Measurements from ENCODE around the gene PPP1R7. TPM values are rescaled to one million over a fixed set of nuclear protein-coding genes. Genes with fewer than 3 reads are reported as not detected.

The PPP1R7 gene
- total RNA-seq, 1 donor from 2014 or later: 55.5 TPM

GRCh38 chr2:241189093-241189855 lies 39.0 kb downstream of the PPP1R7 start:
- no peaks in the 10 kb centered on the region for H3K36me3 Mint-ChIP-seq (ENCODE audit: unreplicated experiment)
- TF ChIP-seq, protein P1, sequence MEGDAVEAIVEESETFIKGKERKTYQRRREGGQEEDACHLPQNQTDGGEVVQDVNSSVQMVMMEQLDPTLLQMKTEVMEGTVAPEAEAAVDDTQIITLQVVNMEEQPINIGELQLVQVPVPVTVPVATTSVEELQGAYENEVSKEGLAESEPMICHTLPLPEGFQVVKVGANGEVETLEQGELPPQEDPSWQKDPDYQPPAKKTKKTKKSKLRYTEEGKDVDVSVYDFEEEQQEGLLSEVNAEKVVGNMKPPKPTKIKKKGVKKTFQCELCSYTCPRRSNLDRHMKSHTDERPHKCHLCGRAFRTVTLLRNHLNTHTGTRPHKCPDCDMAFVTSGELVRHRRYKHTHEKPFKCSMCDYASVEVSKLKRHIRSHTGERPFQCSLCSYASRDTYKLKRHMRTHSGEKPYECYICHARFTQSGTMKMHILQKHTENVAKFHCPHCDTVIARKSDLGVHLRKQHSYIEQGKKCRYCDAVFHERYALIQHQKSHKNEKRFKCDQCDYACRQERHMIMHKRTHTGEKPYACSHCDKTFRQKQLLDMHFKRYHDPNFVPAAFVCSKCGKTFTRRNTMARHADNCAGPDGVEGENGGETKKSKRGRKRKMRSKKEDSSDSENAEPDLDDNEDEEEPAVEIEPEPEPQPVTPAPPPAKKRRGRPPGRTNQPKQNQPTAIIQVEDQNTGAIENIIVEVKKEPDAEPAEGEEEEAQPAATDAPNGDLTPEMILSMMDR (IDR thresholded peaks at IDR 0.05): no peak
- H3K9me3 Mint-ChIP-seq (ENCODE audit: unreplicated experiment): no peaks in the 10 kb centered on the region
- DNase-seq (ENCODE audit: extremely low spot score, unreplicated experiment): no peak
- no peak overlapping the region for H3K4me3 Mint-ChIP-seq (ENCODE audit: unreplicated experiment)
- H3K27ac Mint-ChIP-seq (ENCODE audit: unreplicated experiment): no peak overlapping the region
- peaks cover 1% of the 10 kb centered on the region for H3K4me1 Mint-ChIP-seq (ENCODE audit: unreplicated experiment)
- no peaks in the 10 kb centered on the region for H3K27me3 Mint-ChIP-seq (ENCODE audit: unreplicated experiment)

DNA sequence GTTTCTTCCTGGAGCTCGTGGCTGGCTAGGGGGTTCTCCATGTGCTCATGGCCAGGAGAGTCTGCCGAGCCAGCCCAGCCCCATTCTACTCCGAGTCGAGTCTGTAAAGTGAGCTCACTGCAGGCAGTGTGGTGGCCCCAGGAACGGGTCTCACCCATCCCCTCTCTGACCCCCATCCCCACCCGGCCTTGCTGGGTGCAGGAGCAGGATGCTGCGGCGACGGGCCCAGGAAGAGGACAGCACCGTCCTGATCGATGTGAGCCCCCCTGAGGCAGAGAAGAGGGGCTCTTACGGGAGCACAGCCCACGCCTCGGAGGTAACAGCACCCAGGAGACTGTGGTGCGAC lies 39.6 kb downstream of the PPP1R7 start:
- Mint-ChIP-seq H3K36me3 (ENCODE audit: unreplicated experiment) (no peaks in the 10 kb centered on the region), H3K27ac (ENCODE audit: unreplicated experiment) (no peak overlapping the region), H3K4me3 (ENCODE audit: unreplicated experiment) (no peak overlapping the region), H3K9me3 (ENCODE audit: unreplicated experiment) (no peaks in the 10 kb centered on the region), H3K4me1 (ENCODE audit: unreplicated experiment) (peaks cover 1% of the 10 kb centered on the region), H3K27me3 (ENCODE audit: unreplicated experiment) (no peaks in the 10 kb centered on the region)
- TF ChIP-seq, protein P1 (IDR thresholded peaks at IDR 0.05): no peak
- DNase-seq (ENCODE audit: extremely low spot score, unreplicated experiment): no peak

DNA sequence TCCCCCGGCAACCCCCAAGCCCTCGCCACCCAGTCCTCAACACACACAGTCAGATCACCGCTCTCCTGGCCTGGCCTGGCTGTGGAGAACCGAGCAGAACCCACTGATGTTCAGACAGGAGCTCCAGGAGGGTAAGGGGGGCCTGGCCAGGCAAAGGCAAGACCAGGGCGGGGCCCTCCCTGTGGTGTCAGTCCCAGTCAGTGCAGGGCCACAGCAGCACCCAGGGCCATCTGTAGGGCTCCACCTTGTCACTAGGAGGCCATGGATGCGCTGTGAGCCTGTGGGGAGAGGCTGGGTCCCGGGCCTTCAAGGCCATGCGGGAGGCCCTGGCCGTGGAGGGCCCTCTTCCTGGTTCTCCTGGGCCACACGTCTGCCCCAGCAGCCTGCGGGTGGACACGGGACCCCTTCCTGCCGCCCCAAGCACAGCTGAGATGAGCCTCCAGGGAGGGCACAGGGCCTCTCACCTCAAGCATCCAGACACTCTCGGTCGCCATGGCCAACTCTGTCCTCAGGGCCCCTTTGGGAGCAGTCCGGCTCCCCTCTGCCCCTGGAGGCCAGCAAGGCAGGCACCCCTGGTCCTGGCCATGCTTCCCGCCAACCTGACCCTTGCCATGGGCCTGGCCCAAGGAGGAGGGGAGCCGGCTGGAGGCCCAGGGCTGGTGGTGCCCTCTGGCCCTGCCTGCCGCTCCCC lies 40.2 kb downstream of the PPP1R7 start:
- H3K9me3 Mint-ChIP-seq (ENCODE audit: unreplicated experiment): no peaks in the 10 kb centered on the region
- TF ChIP-seq, protein P1 (IDR thresholded peaks at IDR 0.05): no peak
- no peak overlapping the region for H3K4me3 Mint-ChIP-seq (ENCODE audit: unreplicated experiment)
- H3K4me1 Mint-ChIP-seq (ENCODE audit: unreplicated experiment): peaks cover 1% of the 10 kb centered on the region
- no peak overlapping the region for H3K27ac Mint-ChIP-seq (ENCODE audit: unreplicated experiment)
- no peaks in the 10 kb centered on the region for H3K36me3 Mint-ChIP-seq (ENCODE audit: unreplicated experiment)
- no peaks in the 10 kb centered on the region for H3K27me3 Mint-ChIP-seq (ENCODE audit: unreplicated experiment)
- DNase-seq (ENCODE audit: extremely low spot score, unreplicated experiment): no peak

- no peaks in the 10 kb centered on the region for H3K9me3 Mint-ChIP-seq (ENCODE audit: unreplicated experiment)
- TF ChIP-seq, protein P1 (IDR thresholded peaks at IDR 0.05): no peak
- DNase-seq (ENCODE audit: extremely low spot score, unreplicated experiment): no peak
- no peaks in the 10 kb centered on the region for H3K27me3 Mint-ChIP-seq (ENCODE audit: unreplicated experiment)
- H3K36me3 Mint-ChIP-seq (ENCODE audit: unreplicated experiment): no peaks in the 10 kb centered on the region
- H3K27ac Mint-ChIP-seq (ENCODE audit: unreplicated experiment): no peak overlapping the region
- H3K4me1 Mint-ChIP-seq (ENCODE audit: unreplicated experiment): peaks cover 1% of the 10 kb centered on the region
- H3K4me3 Mint-ChIP-seq (ENCODE audit: unreplicated experiment): no peak overlapping the region
These were observed 40.8 kb downstream of the PPP1R7 start for GRCh38 chr2:241191081-241191480.

DNA sequence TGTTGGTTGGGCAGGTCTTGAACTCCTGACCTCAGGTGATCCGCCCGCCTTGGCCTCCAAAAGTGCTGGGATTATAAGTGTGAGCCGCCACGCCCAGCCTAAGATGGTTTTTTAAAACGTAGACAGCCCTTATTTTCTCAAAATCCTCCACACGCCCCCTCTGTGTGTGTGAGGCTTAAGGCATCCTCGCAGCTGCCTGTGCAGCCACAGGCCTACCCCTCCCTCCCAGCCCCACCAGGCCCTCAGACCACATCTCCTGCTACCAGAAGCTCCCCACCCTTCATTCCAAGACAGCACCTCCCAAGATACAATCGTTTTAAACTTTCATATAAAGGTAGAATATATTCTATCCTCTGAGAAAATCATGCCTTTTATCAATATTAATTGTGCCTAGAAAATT lies 43.0 kb downstream of the PPP1R7 start:
- no peak overlapping the region for H3K4me3 Mint-ChIP-seq (ENCODE audit: unreplicated experiment)
- no peak overlapping the region for H3K27ac Mint-ChIP-seq (ENCODE audit: unreplicated experiment)
- no peak for DNase-seq (ENCODE audit: extremely low spot score, unreplicated experiment)
- TF ChIP-seq, protein P1 (IDR thresholded peaks at IDR 0.05): no peak
- H3K27me3 Mint-ChIP-seq (ENCODE audit: unreplicated experiment): no peaks in the 10 kb centered on the region
- H3K36me3 Mint-ChIP-seq (ENCODE audit: unreplicated experiment): no peaks in the 10 kb centered on the region
- no peaks in the 10 kb centered on the region for H3K9me3 Mint-ChIP-seq (ENCODE audit: unreplicated experiment)
- no peaks in the 10 kb centered on the region for H3K4me1 Mint-ChIP-seq (ENCODE audit: unreplicated experiment)

Data from osteocyte (in vitro differentiated cells).